Common myeloid progenitor, CD34-positive (primary cell): Measurements from ENCODE around the gene MAP3K8. TPM values are rescaled to one million over a fixed set of nuclear protein-coding genes. Genes with fewer than 3 reads are reported as not detected.

Experiments used
- CTCF ChIA-PET: fragments of 350-600 bp; sonication (Branson Sonifier 250); formaldehyde crosslinking; loops from one replicate; lab custom pipeline; 2021; ENCODE audit warnings: antibody characterized with exemption; lab: Charles Lee
- POLR2A ChIA-PET: fragments of 350-600 bp; sonication (Branson Sonifier 250); formaldehyde crosslinking; loops from one replicate; lab custom pipeline; 2021; ENCODE audit warnings: antibody characterized with exemption; lab: Charles Lee
- DNase-seq, 3 donors: peaks; one replicate each; pipeline versions ENCODE4 v3.0.0 to v3.0.0-alpha.2; 2013
- H3K27ac ChIP-seq, 2 experiments: 1 replicate in 1 of 2; 2 replicates in 1 of 2; pipeline ENCODE4 v1.7.0; 2013; ENCODE audit warnings: inconsistent platforms in 2 of 2, low read length in 2 of 2, mild to moderate bottlenecking in 2 of 2, low read depth in 1 of 2, moderate library complexity in 1 of 2; ENCODE audit not compliant: severe bottlenecking in 2 of 2, insufficient read depth in 1 of 2, poor library complexity in 1 of 2
- H3K27me3 ChIP-seq, 5 experiments: replicated peaks in 2 of 5; 1 replicate in 3 of 5; 2 replicates in 2 of 5; pipeline versions ENCODE4 v1.6.1 to v1.7.0; 2013; ENCODE audit warnings: low read length in 4 of 5, mild to moderate bottlenecking in 2 of 5, moderate library complexity in 2 of 5, inconsistent platforms in 1 of 5; ENCODE audit not compliant: insufficient read depth in 5 of 5, control insufficient read depth in 4 of 5
- H3K36me3 ChIP-seq, 4 experiments: 1 replicate in 2 of 4; 2 replicates in 2 of 4; pipeline versions ENCODE4 v1.6.1 to v1.7.0; 2013; ENCODE audit warnings: low read length in 3 of 4, control low read depth in 1 of 4, mild to moderate bottlenecking in 1 of 4; ENCODE audit not compliant: control insufficient read depth in 4 of 4, insufficient read depth in 4 of 4
- H3K4me1 ChIP-seq, 4 experiments: 1 replicate in 3 of 4; 2 replicates in 1 of 4; pipeline versions ENCODE4 v1.6.1 to v1.7.1; 2013; ENCODE audit warnings: low read length in 3 of 4, mild to moderate bottlenecking in 3 of 4, control low read depth in 1 of 4, inconsistent platforms in 1 of 4, moderate library complexity in 1 of 4; ENCODE audit not compliant: control insufficient read depth in 4 of 4, insufficient read depth in 4 of 4; ENCODE audit errors: control extremely low read depth in 1 of 4
- H3K4me3 ChIP-seq, 7 experiments: 1 replicate in 4 of 7; 2 replicates in 3 of 7; pipeline versions ENCODE4 v1.5.1 to v1.7.0; 2013; ENCODE audit warnings: mild to moderate bottlenecking in 7 of 7, low read length in 6 of 7, moderate library complexity in 6 of 7, inconsistent platforms in 2 of 7, low read depth in 2 of 7, control low read depth in 1 of 7; ENCODE audit not compliant: insufficient read depth in 4 of 7, control insufficient read depth in 1 of 7; ENCODE audit errors: extremely low read depth in 1 of 7
- H3K9me3 ChIP-seq, 5 experiments: 1 replicate in 4 of 5; 2 replicates in 1 of 5; pipeline versions ENCODE4 v1.6.1 to v1.7.1; 2013; ENCODE audit warnings: low read length in 4 of 5, mild to moderate bottlenecking in 2 of 5, inconsistent platforms in 1 of 5, low read depth in 1 of 5, moderate library complexity in 1 of 5; ENCODE audit not compliant: control insufficient read depth in 4 of 5, insufficient read depth in 2 of 5; ENCODE audit errors: control extremely low read depth in 1 of 5
- WGBS: methylation state at CpG from one replicate; pipeline ENCODE4 v1.1.5; 2013; ENCODE audit not compliant: insufficient coverage; 5-methylcytosine and 5-hydroxymethylcytosine counted together
- polyA plus RNA-seq: library from polyadenylated mRNA; unstranded; fragments of 120-200 nt; gene quantifications from one replicate; pipeline ENCODE4 v1.2.1, GENCODE V29; 2013

Gene MAP3K8
- 35.7 TPM for polyA plus RNA-seq

- ChIA-PET CTCF (interaction anchor here (0.7 to 1.7 kb wide), 5 partner anchors 9 to 108 kb away, joined by 4 to 5 read pairs (median 4); no protein-coding TSS in a partner anchor), POLR2A (interaction anchor here (0.8 to 1.9 kb wide), 8 partner anchors 9 to 100 kb away, joined by 3 to 7 read pairs (median 4); no protein-coding TSS in a partner anchor)
- DNase-seq = peak; percentile 94 to 98 (median 97)
- H3K36me3 ChIP-seq = peaks cover 0 to 17% (median 7%) of the 10 kb centered on the region in 4 experiments
- peak within 1 kb of the TSS; percentile 84 to 97 (median 92) for H3K4me3 ChIP-seq
- peaks cover 25 to 78% (median 46%) of the 10 kb centered on the region in 4 experiments for H3K4me1 ChIP-seq
- 0% methylated on average over 53 of the region's 56 CpGs for WGBS
- no peaks in the 10 kb centered on the region for H3K27me3 ChIP-seq
- H3K9me3 ChIP-seq = no peaks in the 10 kb centered on the region
- H3K27ac ChIP-seq = peak within 1 kb of the TSS; percentile 77 to 89
Measured at GRCh38 chr10:30433730-30434272, at the start of gene MAP3K8. Gene MAP3K8, plus strand, starts transcription at chr10:30434184. Its CDS starts 4,755 bp downstream, at chr10:30438939.

- Histone ChIP-seq H3K36me3 (no peaks in the 10 kb centered on the region), H3K27me3 (no peaks in the 10 kb centered on the region), H3K9me3 (no peaks in the 10 kb centered on the region), H3K4me3 (no peak overlapping the region), H3K27ac (no peak overlapping the region), H3K4me1 (no peaks in the 10 kb centered on the region)
- POLR2A ChIA-PET = no interaction called here
- CTCF ChIA-PET = interaction anchor here (0.8 to 1.3 kb wide), 7 partner anchors 12 to 386 kb away, joined by 3 to 8 read pairs (median 3); no protein-coding TSS in a partner anchor
- WGBS = 84% methylated on average over 10 of the region's 10 CpGs
- DNase-seq = peak; percentile 39 to 58 (median 54)
Measured at GRCh38 chr10:30384701-30385201, 49.2 kb upstream of the MAP3K8 start.

DNA sequence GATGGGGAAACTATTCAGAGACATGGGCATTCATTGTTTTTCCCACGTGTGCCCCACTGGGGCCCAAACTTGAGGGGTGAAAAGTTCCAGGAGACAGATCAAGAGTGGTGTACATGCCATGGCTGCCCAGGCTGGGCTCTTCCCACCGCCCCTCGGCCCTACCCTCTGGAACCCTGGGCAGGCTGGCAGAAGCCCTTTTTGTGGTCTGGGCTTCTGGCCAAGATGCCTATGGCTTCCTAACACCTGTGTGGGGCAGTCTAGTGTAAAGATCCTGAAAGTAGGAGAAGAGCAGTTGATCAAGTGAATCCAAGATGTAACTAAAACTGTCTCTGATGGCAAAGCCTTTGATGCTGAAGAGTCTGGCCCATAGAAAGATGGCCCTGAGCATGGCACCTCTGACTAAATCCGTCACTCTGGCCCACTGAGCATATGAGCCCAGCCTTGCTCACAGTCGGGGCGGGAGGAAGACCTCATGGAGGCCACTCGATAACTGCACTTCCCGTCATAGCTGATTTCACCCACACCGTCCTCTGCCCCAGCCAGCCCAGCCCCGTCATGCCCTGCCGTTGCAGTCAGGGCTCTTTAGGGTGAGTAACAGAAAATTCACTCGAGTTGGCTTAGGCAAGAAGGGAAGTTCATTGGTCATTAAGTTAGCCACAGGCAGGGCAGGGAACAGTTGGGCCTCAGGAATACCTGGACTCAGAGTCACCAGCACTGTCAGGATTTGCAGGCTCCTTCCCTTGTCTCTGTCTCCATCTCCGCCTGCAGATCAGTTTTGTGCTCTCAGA is 47.0 kb upstream of the MAP3K8 start:
- ChIA-PET CTCF (interaction anchor here (1.0 kb wide), 1 partner anchor 389 kb away, joined by 3 read pairs; no protein-coding TSS in a partner anchor), POLR2A (no interaction called here)
- no peak for DNase-seq

GRCh38 chr10:30387646-30388243 is 46.2 kb upstream of the MAP3K8 start:
- Histone ChIP-seq H3K36me3 (no peaks in the 10 kb centered on the region), H3K9me3 (no peaks in the 10 kb centered on the region), H3K4me3 (no peak overlapping the region), H3K27ac (no peak overlapping the region), H3K4me1 (peaks cover 0 to 3% (median 2%) of the 10 kb centered on the region in 4 experiments), H3K27me3 (no peaks in the 10 kb centered on the region)
- POLR2A ChIA-PET = no interaction called here
- DNase-seq = no peak
- WGBS = no CpG with 5 or more reads among the region's 3 CpGs
- CTCF ChIA-PET = interaction anchor here (1.0 to 9.0 kb wide), 2 partner anchors 204 to 389 kb away, joined by 3 to 77 read pairs; no protein-coding TSS in a partner anchor

More for the DNA sequence above, 47.0 kb upstream of the MAP3K8 start:
- Histone ChIP-seq H3K4me1 (no peaks in the 10 kb centered on the region), H3K4me3 (no peak overlapping the region), H3K9me3 (no peaks in the 10 kb centered on the region), H3K36me3 (no peaks in the 10 kb centered on the region), H3K27me3 (no peaks in the 10 kb centered on the region), H3K27ac (no peak overlapping the region)
- WGBS = 89% methylated on average over 9 of the region's 13 CpGs

DNA sequence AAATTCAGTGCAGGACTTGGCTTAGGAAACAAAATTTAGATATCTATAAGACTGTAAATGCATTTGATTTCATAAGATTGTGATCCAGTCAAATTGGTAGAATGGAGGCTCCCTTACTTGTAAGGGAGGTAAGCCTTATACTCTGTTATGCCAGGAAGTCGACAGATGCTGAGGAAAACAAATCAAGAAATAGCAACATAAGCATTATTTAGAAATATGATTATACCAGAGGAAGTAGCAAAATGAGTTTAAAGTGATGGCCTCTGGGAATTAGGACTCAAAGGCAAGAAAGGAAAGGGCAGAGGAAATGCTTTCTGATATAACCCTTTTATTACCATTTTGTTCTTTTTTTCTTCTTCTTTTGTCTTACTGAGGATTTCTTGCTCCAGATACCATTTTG is 44.4 kb upstream of the MAP3K8 start:
- no peak for DNase-seq
- no peak overlapping the region for H3K4me3 ChIP-seq
- no peak overlapping the region for H3K27ac ChIP-seq
- H3K36me3 ChIP-seq = no peaks in the 10 kb centered on the region
- H3K9me3 ChIP-seq = no peaks in the 10 kb centered on the region
- WGBS = no CpG with 5 or more reads among the region's 1 CpG
- H3K27me3 ChIP-seq = no peaks in the 10 kb centered on the region
- H3K4me1 ChIP-seq = peaks cover 0 to 5% (median 4%) of the 10 kb centered on the region in 4 experiments
- ChIA-PET POLR2A (interaction anchor here (0.6 kb wide), 1 partner anchor 201 kb away, joined by 4 read pairs; no protein-coding TSS in a partner anchor), CTCF (interaction anchor here (0.6 to 9.0 kb wide), 5 partner anchors 16 to 202 kb away, joined by 3 to 77 read pairs (median 3); no protein-coding TSS in a partner anchor)

DNA sequence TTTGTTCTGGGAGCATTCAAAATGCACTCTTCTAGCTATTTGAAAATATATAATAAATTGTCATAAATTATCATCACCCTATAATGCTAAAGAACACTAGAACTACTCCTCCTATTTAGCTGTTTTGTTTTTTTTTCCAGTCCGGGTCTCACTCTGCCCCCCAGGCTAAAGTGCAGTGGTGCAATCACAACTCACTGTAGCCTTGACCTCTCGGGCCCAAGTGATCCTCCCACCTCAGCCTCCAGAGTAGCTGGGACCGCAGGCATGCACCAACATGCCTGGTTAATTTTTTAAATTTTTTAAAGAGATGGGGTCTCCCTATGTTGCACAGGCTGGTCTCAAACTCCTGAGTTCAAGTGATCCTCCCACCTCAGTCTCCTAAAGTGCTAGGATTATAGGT is 43.8 kb upstream of the MAP3K8 start:
- ChIA-PET POLR2A (interaction anchor here (0.6 kb wide), 2 partner anchors 81 to 201 kb away, joined by 4 read pairs; no protein-coding TSS in a partner anchor), CTCF (interaction anchor here (0.6 to 9.0 kb wide), 4 partner anchors 17 to 201 kb away, joined by 3 to 77 read pairs (median 3); no protein-coding TSS in a partner anchor)
- Histone ChIP-seq H3K27me3 (no peaks in the 10 kb centered on the region), H3K9me3 (no peaks in the 10 kb centered on the region), H3K4me3 (no peak overlapping the region), H3K36me3 (no peaks in the 10 kb centered on the region), H3K4me1 (peaks cover 0 to 5% (median 4%) of the 10 kb centered on the region in 4 experiments), H3K27ac (no peak overlapping the region)
- 90% methylated on average over 3 of the region's 3 CpGs for WGBS
- DNase-seq = no peak
